ENCODE results near the gene DNAAF5. TPM values are rescaled to one million over a fixed set of nuclear protein-coding genes. Genes with fewer than 3 reads are reported as not detected.

DNAAF5 gene
- total and polyA plus RNA-seq, 2 experiments from 2014 or later = 19.0 to 23.5 TPM

DNA sequence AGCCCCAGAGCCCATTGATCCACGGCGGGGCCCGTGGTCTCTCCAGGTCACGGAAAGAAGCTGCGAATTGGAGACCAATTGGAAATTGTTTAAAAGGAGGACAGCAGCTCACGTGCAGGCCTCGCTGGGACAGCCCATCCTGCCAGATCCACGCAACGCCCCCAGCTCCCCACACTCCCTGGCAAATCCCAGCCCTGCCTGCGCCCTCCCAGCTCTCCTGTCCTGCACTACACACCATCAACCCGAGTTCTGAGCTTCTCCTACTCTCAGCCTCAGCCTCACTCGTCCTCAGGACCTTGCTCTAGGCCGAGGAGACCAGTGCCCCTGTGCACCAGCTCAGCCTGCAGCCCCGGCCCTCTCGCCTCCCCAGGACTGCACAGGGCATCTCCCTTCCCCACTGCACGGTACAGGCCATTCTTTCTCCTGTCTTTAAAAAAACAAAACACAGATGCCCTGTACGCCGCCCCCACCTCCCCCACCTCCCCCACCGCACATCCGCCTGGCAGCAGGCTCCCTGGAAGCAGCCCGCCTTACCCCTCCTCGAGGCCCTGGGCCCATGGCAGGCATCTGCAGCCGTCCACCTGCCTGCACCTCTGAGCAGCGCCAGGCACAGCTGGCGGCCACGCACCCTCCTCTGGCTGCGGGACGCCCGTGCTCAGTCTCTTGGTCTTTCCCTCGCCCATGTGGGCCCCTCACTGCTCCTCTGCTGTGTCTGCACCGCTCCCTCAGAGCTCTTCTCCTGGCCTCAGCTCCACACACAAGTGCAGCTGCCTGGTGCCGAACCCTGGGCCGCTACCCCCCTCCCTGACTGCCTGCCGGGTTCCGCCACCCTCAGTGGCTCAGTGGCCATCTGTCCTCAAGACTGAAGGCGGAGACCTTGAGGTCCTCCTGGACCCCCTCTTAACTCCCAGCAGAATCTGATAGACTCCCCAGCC, 57.3 kb downstream of the DNAAF5 start:
- H3K9me2 ChIP-seq (replicated peaks; ENCODE audit: insufficient read depth) = no peaks in the 10 kb centered on the region
- 97% methylated on average over 34 of the region's 36 CpGs for WGBS (ENCODE audit: low lambda C conversion rate, missing lambda C conversion rate)
- H3K79me2 ChIP-seq = no peaks in the 10 kb centered on the region
- TF ChIP-seq, protein P1, sequence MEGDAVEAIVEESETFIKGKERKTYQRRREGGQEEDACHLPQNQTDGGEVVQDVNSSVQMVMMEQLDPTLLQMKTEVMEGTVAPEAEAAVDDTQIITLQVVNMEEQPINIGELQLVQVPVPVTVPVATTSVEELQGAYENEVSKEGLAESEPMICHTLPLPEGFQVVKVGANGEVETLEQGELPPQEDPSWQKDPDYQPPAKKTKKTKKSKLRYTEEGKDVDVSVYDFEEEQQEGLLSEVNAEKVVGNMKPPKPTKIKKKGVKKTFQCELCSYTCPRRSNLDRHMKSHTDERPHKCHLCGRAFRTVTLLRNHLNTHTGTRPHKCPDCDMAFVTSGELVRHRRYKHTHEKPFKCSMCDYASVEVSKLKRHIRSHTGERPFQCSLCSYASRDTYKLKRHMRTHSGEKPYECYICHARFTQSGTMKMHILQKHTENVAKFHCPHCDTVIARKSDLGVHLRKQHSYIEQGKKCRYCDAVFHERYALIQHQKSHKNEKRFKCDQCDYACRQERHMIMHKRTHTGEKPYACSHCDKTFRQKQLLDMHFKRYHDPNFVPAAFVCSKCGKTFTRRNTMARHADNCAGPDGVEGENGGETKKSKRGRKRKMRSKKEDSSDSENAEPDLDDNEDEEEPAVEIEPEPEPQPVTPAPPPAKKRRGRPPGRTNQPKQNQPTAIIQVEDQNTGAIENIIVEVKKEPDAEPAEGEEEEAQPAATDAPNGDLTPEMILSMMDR (IDR thresholded peaks at IDR 0.05; ENCODE audit: poor library complexity) = no peak
- TF ChIP-seq EZH2 (IDR thresholded peaks at IDR 0.05; ENCODE audit: borderline replicate concordance) (no peak), EZH2phosphoT487 (IDR thresholded peaks at IDR 0.05; ENCODE audit: low read depth, severe bottlenecking, unreplicated experiment) (no peak)
- DNase-seq (ENCODE audit: low spot score) = no peak
- H3K27me3 ChIP-seq = no peaks in the 10 kb centered on the region
- no peaks in the 10 kb centered on the region for H3K9me3 ChIP-seq (ENCODE audit: low read depth)
- no peaks in the 10 kb centered on the region for H3K4me1 ChIP-seq (ENCODE audit: insufficient read depth)
- no peak overlapping the region for H2AFZ ChIP-seq
- no peak overlapping the region for H3K4me2 ChIP-seq
- H3K27ac ChIP-seq = no peak overlapping the region
- no peaks in the 10 kb centered on the region for H4K20me1 ChIP-seq (ENCODE audit: insufficient read depth, poor library complexity, severe bottlenecking)
- no peak overlapping the region for H3K4me3 ChIP-seq
- no peaks in the 10 kb centered on the region for H3K36me3 ChIP-seq (replicated peaks; ENCODE audit: insufficient read depth, low read depth)

DNA sequence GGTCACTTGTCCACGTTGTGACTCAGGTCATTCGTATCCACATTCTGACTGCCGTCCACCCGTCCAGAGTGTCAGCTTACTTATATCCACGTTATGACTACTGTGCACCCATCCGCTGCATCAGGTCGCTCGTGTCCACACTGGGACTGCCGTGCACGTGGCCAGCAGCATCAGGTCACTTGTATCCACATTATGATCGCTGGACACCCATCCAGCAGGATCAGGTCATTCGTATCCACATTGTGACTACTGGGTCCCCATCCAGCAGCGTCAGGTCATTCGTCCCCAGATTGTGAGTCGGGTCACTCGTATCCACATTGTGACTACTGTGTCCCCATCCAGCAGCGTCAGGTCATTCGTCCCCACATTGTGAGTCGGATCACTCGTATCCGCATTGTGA, 58.5 kb downstream of the DNAAF5 start:
- WGBS (ENCODE audit: low lambda C conversion rate, missing lambda C conversion rate) = 97% methylated on average over 21 of the region's 21 CpGs

GRCh38 chr7:785416-785815, 58.9 kb downstream of the DNAAF5 start:
- Histone ChIP-seq H3K9me2 (replicated peaks; ENCODE audit: insufficient read depth) (no peaks in the 10 kb centered on the region), H3K4me3 (no peak overlapping the region), H2AFZ (no peak overlapping the region), H4K20me1 (ENCODE audit: insufficient read depth, poor library complexity, severe bottlenecking) (no peaks in the 10 kb centered on the region), H3K36me3 (replicated peaks; ENCODE audit: insufficient read depth, low read depth) (no peaks in the 10 kb centered on the region), H3K4me2 (no peak overlapping the region), H3K9me3 (ENCODE audit: low read depth) (no peaks in the 10 kb centered on the region), H3K27me3 (no peaks in the 10 kb centered on the region), H3K4me1 (ENCODE audit: insufficient read depth) (no peaks in the 10 kb centered on the region), H3K79me2 (no peaks in the 10 kb centered on the region), H3K27ac (no peak overlapping the region)
- no peak for TF ChIP-seq EZH2phosphoT487 (IDR thresholded peaks at IDR 0.05; ENCODE audit: low read depth, severe bottlenecking, unreplicated experiment)
- TF ChIP-seq, protein P1 (IDR thresholded peaks at IDR 0.05; ENCODE audit: poor library complexity) = no peak
- TF ChIP-seq EZH2 (IDR thresholded peaks at IDR 0.05; ENCODE audit: borderline replicate concordance) = no peak
- WGBS (ENCODE audit: low lambda C conversion rate, missing lambda C conversion rate) = 96% methylated on average over 10 of the region's 10 CpGs
- no peak for DNase-seq (ENCODE audit: low spot score)

More for the DNA sequence above, 58.5 kb downstream of the DNAAF5 start:
- Histone ChIP-seq H4K20me1 (ENCODE audit: insufficient read depth, poor library complexity, severe bottlenecking) (no peaks in the 10 kb centered on the region), H3K27me3 (no peaks in the 10 kb centered on the region), H3K36me3 (replicated peaks; ENCODE audit: insufficient read depth, low read depth) (no peaks in the 10 kb centered on the region), H3K9me2 (replicated peaks; ENCODE audit: insufficient read depth) (no peaks in the 10 kb centered on the region), H3K27ac (no peak overlapping the region), H3K4me1 (ENCODE audit: insufficient read depth) (no peaks in the 10 kb centered on the region), H3K79me2 (no peaks in the 10 kb centered on the region), H3K4me2 (no peak overlapping the region), H2AFZ (no peak overlapping the region), H3K4me3 (no peak overlapping the region), H3K9me3 (ENCODE audit: low read depth) (no peaks in the 10 kb centered on the region)
- no peak for DNase-seq (ENCODE audit: low spot score)
- TF ChIP-seq EZH2phosphoT487 (IDR thresholded peaks at IDR 0.05; ENCODE audit: low read depth, severe bottlenecking, unreplicated experiment) = no peak
- TF ChIP-seq, protein P1 (IDR thresholded peaks at IDR 0.05; ENCODE audit: poor library complexity) = no peak
- no peak for TF ChIP-seq EZH2 (IDR thresholded peaks at IDR 0.05; ENCODE audit: borderline replicate concordance)
